Activated T-helper 17 cell treated with anti-CD3 and anti-CD28 coated beads, Interleukin-2, amount 50 U/mL, for 72 hours (primary cell): ENCODE results near the gene KRT85. TPM values are rescaled to one million over a fixed set of nuclear protein-coding genes. Genes with fewer than 3 reads are reported as not detected.

Experiments
- ATAC-seq: fragments of 150-1000 bp; cut with Tn5 transposase; replicated peaks from 2 replicates; pipeline ENCODE4 v1.10.0; 2021; ENCODE audit warnings: mild to moderate bottlenecking, moderate library complexity
- H3K27ac Mint-ChIP-seq: one replicate; pipeline ENCODE4 v1.8.0; 2022; ENCODE audit warnings: mixed read lengths
- H3K27me3 Mint-ChIP-seq: one replicate; pipeline ENCODE4 v1.8.0; 2022; ENCODE audit warnings: mixed read lengths
- H3K36me3 Mint-ChIP-seq: one replicate; pipeline ENCODE4 v1.8.0; 2022; ENCODE audit warnings: low read depth, mild to moderate bottlenecking, mixed read lengths
- H3K4me1 Mint-ChIP-seq: one replicate; pipeline ENCODE4 v1.8.0; 2022; ENCODE audit warnings: mixed read lengths
- H3K4me3 Mint-ChIP-seq: one replicate; pipeline ENCODE4 v1.8.0; 2022; ENCODE audit warnings: mild to moderate bottlenecking, mixed read lengths
- H3K9me3 Mint-ChIP-seq: one replicate; pipeline ENCODE4 v1.8.0; 2022; ENCODE audit warnings: mixed read lengths
- total RNA-seq, 2 donors: library from RNA; stranded (reverse); gene quantifications; one replicate each; pipeline ENCODE4 v1.2.3, GENCODE V29; 2022

KRT85 gene
- total RNA-seq, 2 donors from 2014 or later: not detected

- no peak overlapping the region for H3K4me3 Mint-ChIP-seq
These were observed 34.6 kb upstream of the KRT85 start for GRCh38 chr12:52401926-52402325.

GRCh38 chr12:52401526-52401925 lies 34.2 kb upstream of the KRT85 start:
- H3K27ac Mint-ChIP-seq: no peak overlapping the region
- H3K27me3 Mint-ChIP-seq: peaks cover 5% of the 10 kb centered on the region
- H3K36me3 Mint-ChIP-seq: no peaks in the 10 kb centered on the region
- no peak overlapping the region for H3K4me3 Mint-ChIP-seq
- H3K4me1 Mint-ChIP-seq: no peaks in the 10 kb centered on the region
- ATAC-seq: no peak
- H3K9me3 Mint-ChIP-seq: no peaks in the 10 kb centered on the region

More at GRCh38 chr12:52401926-52402325, 34.6 kb upstream of the KRT85 start:
- Mint-ChIP-seq H3K9me3 (no peaks in the 10 kb centered on the region), H3K36me3 (no peaks in the 10 kb centered on the region), H3K27ac (no peak overlapping the region), H3K27me3 (peaks cover 5% of the 10 kb centered on the region), H3K4me1 (no peaks in the 10 kb centered on the region)
- ATAC-seq: no peak

- Mint-ChIP-seq H3K4me1 (no peaks in the 10 kb centered on the region), H3K4me3 (no peak overlapping the region), H3K36me3 (no peaks in the 10 kb centered on the region), H3K27me3 (peaks cover 5% of the 10 kb centered on the region), H3K9me3 (no peaks in the 10 kb centered on the region), H3K27ac (no peak overlapping the region)
- ATAC-seq: no peak
These were observed 33.6 kb upstream of the KRT85 start for GRCh38 chr12:52400906-52401305.

GRCh38 chr12:52399756-52400155 lies 32.5 kb upstream of the KRT85 start:
- peaks cover 8% of the 10 kb centered on the region for H3K27me3 Mint-ChIP-seq
- no peaks in the 10 kb centered on the region for H3K9me3 Mint-ChIP-seq
- no peak for ATAC-seq
- H3K4me3 Mint-ChIP-seq: no peak overlapping the region
- H3K36me3 Mint-ChIP-seq: no peaks in the 10 kb centered on the region
- H3K4me1 Mint-ChIP-seq: no peaks in the 10 kb centered on the region
- H3K27ac Mint-ChIP-seq: no peak overlapping the region

GRCh38 chr12:52398176-52398575 lies 30.9 kb upstream of the KRT85 start:
- H3K27me3 Mint-ChIP-seq: peaks cover 8% of the 10 kb centered on the region
- H3K9me3 Mint-ChIP-seq: no peaks in the 10 kb centered on the region
- no peak overlapping the region for H3K4me3 Mint-ChIP-seq
- ATAC-seq: no peak
- no peaks in the 10 kb centered on the region for H3K4me1 Mint-ChIP-seq
- H3K36me3 Mint-ChIP-seq: no peaks in the 10 kb centered on the region
- no peak overlapping the region for H3K27ac Mint-ChIP-seq

- H3K4me1 Mint-ChIP-seq: no peaks in the 10 kb centered on the region
- H3K9me3 Mint-ChIP-seq: no peaks in the 10 kb centered on the region
- H3K4me3 Mint-ChIP-seq: no peak overlapping the region
- ATAC-seq: no peak
- H3K27ac Mint-ChIP-seq: no peak overlapping the region
- H3K27me3 Mint-ChIP-seq: peaks cover 3% of the 10 kb centered on the region
- no peaks in the 10 kb centered on the region for H3K36me3 Mint-ChIP-seq
These were observed 29.4 kb upstream of the KRT85 start for GRCh38 chr12:52396656-52397055.

- no peaks in the 10 kb centered on the region for H3K9me3 Mint-ChIP-seq
- peaks cover 3% of the 10 kb centered on the region for H3K27me3 Mint-ChIP-seq
- no peaks in the 10 kb centered on the region for H3K36me3 Mint-ChIP-seq
- H3K4me3 Mint-ChIP-seq: no peak overlapping the region
- no peak for ATAC-seq
- no peaks in the 10 kb centered on the region for H3K4me1 Mint-ChIP-seq
- no peak overlapping the region for H3K27ac Mint-ChIP-seq
These were observed 28.6 kb upstream of the KRT85 start for GRCh38 chr12:52395761-52396434.

GRCh38 chr12:52394836-52395405 lies 27.6 kb upstream of the KRT85 start:
- no peaks in the 10 kb centered on the region for H3K36me3 Mint-ChIP-seq

GRCh38 chr12:52392465-52393007 lies 25.3 kb upstream of the KRT85 start:
- no peaks in the 10 kb centered on the region for H3K36me3 Mint-ChIP-seq
- H3K9me3 Mint-ChIP-seq: no peaks in the 10 kb centered on the region
- ATAC-seq: no peak
- H3K4me1 Mint-ChIP-seq: no peaks in the 10 kb centered on the region
- peaks cover 3% of the 10 kb centered on the region for H3K27me3 Mint-ChIP-seq
- H3K4me3 Mint-ChIP-seq: no peak overlapping the region
- H3K27ac Mint-ChIP-seq: no peak overlapping the region

More at GRCh38 chr12:52394836-52395405, 27.6 kb upstream of the KRT85 start:
- peaks cover 3% of the 10 kb centered on the region for H3K27me3 Mint-ChIP-seq
- no peaks in the 10 kb centered on the region for H3K9me3 Mint-ChIP-seq
- ATAC-seq: no peak
- H3K4me1 Mint-ChIP-seq: no peaks in the 10 kb centered on the region
- H3K27ac Mint-ChIP-seq: no peak overlapping the region
- no peak overlapping the region for H3K4me3 Mint-ChIP-seq

GRCh38 chr12:52391618-52392002 lies 24.3 kb upstream of the KRT85 start:
- peaks cover 3% of the 10 kb centered on the region for H3K27me3 Mint-ChIP-seq
- no peaks in the 10 kb centered on the region for H3K9me3 Mint-ChIP-seq
- no peaks in the 10 kb centered on the region for H3K4me1 Mint-ChIP-seq
- H3K4me3 Mint-ChIP-seq: no peak overlapping the region
- no peak for ATAC-seq
- no peak overlapping the region for H3K27ac Mint-ChIP-seq
- H3K36me3 Mint-ChIP-seq: no peaks in the 10 kb centered on the region

- Mint-ChIP-seq H3K4me3 (no peak overlapping the region), H3K4me1 (no peaks in the 10 kb centered on the region), H3K9me3 (no peaks in the 10 kb centered on the region), H3K27ac (no peak overlapping the region), H3K27me3 (peaks cover 3% of the 10 kb centered on the region), H3K36me3 (no peaks in the 10 kb centered on the region)
- ATAC-seq: no peak
These were observed 23.7 kb upstream of the KRT85 start for GRCh38 chr12:52390739-52391617.

GRCh38 chr12:52389313-52390207 lies 22.3 kb upstream of the KRT85 start:
- H3K9me3 Mint-ChIP-seq: no peaks in the 10 kb centered on the region
- no peak for ATAC-seq
- H3K4me1 Mint-ChIP-seq: no peaks in the 10 kb centered on the region
- H3K27me3 Mint-ChIP-seq: no peaks in the 10 kb centered on the region
- no peak overlapping the region for H3K27ac Mint-ChIP-seq
- H3K4me3 Mint-ChIP-seq: no peak overlapping the region
- H3K36me3 Mint-ChIP-seq: no peaks in the 10 kb centered on the region

GRCh38 chr12:52387859-52388258 lies 20.6 kb upstream of the KRT85 start:
- H3K4me3 Mint-ChIP-seq: no peak overlapping the region
- no peaks in the 10 kb centered on the region for H3K36me3 Mint-ChIP-seq
- H3K4me1 Mint-ChIP-seq: peaks cover 4% of the 10 kb centered on the region
- no peaks in the 10 kb centered on the region for H3K27me3 Mint-ChIP-seq
- H3K27ac Mint-ChIP-seq: no peak overlapping the region
- H3K9me3 Mint-ChIP-seq: no peaks in the 10 kb centered on the region
- no peak for ATAC-seq

- Mint-ChIP-seq H3K9me3 (no peaks in the 10 kb centered on the region), H3K27ac (no peak within 1 kb of the TSS), H3K4me1 (peaks cover 7% of the 10 kb centered on the region), H3K4me3 (no peak within 1 kb of the TSS), H3K27me3 (no peaks in the 10 kb centered on the region), H3K36me3 (no peaks in the 10 kb centered on the region)
- ATAC-seq: no peak
These were observed 18.0 kb upstream of the KRT85 start, which contains the start of gene KRT84 for GRCh38 chr12:52385226-52385702. Gene KRT84 (minus strand): TSS chr12:52385652. CDS start chr12:52385585, 67 bp downstream.
